HG03103 (cell line): ENCODE measurements around the gene CAMK1.

ENCODE experiments used
- ATAC-seq: cut with Tn5 transposase; IDR thresholded peaks from one replicate; pipeline ENCODE4 v1.9.1; 2021; ENCODE audit warnings: low read depth; ENCODE audit not compliant: unreplicated experiment

Gene CAMK1

DNA sequence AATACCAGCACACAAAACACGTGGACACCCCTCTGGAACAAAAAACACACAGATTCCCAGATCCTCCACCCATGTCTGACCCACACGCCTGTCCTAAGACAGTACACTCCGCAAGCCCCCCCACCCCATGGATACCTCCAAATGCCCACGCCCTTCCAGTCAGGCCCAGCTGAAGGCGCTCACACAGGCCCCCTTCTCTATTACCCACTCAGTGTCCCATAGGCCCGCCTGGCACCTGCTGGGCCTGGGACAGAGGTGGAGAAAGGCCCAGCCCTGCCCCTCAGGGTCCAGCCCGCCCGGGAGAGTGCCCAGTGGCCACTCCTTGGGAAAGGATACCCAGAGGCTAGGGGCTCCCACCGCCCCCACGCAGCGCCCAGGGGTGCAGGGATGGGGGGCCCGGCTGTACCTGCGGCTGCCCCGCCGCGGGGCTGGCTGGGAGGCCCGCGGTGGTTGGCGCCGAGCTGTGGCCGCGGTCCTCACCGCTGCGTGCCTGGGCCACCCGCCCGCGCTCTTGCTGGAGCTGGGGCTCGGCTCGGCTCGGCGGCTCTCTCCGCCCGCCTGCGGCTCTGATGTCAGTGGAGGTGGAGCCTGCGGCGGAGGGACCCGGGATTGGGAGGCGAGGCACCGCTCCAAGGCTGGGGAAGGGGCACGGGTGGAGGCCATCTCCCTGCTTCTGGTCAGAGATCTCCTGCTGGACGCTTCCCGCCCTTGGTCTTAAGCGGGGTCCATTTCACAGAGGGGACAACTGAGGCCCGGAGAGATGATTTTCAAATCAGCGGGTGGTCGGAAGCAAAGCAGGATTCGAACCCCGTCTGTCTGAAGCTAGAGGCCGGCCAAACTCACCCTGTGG is at the start of gene CAMK1:
CAMK1 (minus strand) TSS at position 522 of the 850 bp plus-strand sequence. CDS start 2,198 bp downstream, outside the sequence.
- peak; percentile 56 for ATAC-seq

GRCh38 chr3:9818666-9819335 is 49.1 kb upstream of the CAMK1 start:
- no peak for ATAC-seq

- no peak for ATAC-seq
Observed at GRCh38 chr3:9817436-9817835, 47.7 kb upstream of the CAMK1 start.

GRCh38 chr3:9815986-9816385 is 46.2 kb upstream of the CAMK1 start:
- ATAC-seq, result no peak

DNA sequence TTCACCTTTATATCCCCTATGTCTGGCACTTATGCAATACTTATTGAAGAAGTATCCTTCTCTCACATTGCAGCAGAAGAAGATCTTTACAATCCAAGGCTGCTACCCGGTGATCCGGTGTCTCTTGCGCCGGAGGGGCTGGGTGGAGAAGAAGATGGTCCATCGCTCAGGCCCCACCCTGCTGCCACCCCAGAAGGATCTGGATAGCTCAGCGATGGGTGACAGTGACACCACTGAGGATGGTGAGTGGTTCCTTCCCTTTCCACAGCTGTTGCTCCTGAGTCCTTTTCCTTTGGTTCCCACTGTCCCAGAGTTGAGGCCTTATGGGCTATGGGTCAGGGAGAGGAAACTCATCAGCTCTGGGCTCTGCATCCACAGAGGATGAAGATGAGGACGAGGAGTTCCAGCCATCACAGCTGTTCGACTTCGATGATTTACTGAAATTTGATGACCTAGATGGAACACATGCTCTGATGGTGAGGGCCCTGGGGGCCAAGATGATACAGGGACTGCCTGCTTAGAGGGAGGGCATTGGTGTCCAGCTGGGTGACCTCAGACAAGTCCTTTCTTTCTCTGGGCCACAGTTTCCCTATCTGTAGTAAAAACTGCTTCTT is 43.2 kb upstream of the CAMK1 start:
- ATAC-seq, result no peak

GRCh38 chr3:9810846-9811245 is 41.1 kb upstream of the CAMK1 start:
- ATAC-seq, result no peak

DNA sequence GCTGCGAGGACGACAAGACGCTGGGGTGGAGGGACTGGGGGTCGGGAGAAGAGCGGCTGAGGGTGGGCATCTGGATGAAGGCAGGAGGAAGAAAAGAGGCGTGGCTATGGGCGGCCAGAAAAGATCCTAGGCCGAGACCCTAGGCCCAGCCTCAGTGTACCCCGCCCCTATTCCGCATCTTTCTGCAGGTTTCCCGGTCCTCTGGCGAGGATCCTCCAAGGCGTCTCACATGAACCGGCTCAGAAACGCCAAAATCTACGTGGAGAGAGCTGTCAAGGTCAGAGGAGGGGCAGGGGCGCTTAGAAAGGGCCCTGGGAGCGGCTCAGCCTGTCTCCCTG is 40.7 kb upstream of the CAMK1 start:
- ATAC-seq, result no peak

DNA sequence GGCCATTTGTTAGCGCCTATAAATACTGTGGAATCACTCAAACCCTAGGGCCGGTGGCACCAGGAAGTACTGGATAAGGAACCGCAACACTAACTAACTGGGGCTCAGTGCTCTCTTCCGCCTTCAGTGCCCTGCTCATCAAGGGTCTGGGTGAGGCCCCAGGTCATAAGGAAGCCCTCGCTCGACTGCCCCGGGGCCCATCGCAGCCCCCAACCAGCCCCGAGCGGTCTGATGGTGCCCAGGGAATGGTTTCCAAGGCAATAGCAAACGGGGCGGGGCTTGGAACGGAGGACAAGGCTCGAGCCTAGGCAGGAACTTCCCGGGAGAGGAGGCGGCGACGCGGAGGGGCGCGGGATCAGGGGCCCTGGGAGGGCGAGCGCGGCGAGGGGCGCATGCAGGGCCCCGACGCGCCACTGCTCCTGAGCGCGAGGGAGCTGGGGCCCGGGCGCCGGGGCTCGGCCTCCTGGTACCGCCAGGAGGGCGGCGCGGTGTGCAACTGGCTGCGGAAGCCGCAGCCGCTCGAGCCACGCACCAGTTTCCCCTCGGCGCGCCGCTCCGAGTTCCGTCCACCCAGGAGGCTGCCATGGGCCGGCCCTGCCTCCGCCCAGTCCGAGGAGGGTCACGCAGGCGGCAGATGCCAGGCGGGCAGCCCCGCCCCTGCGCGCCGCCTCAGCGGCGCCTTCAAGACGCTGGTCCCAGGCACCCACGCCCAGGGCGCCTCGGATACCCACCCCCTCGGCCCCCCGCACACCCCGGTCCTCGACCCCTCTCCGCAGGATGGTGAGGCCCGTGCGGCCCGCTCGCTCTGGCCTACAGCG is 40.1 kb upstream of the CAMK1 start, which contains the start of gene TTLL3:
TTLL3 (plus strand) TSS at position 648 of the 818 bp plus-strand sequence. CDS start 400 bp downstream, outside the sequence.
- ATAC-seq, result no peak

DNA sequence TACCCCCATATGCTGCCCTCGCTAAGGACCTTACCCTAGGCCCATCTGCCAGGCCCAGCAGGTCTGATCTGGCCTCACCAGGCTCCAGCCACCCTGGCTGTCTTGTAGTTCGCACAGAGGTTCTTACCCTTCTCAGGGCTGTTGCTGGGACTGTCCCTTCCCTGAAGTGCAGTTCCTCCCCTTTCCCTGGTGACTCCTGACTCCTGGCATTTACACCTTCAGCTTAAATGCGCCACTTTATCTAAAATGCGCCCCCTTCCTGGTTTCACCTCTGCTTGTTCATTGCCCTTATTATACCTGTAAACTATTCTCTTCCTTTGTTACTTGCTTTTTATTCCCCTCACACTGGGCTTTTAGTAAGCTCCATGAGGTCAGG is 39.5 kb upstream of the CAMK1 start:
- no peak for ATAC-seq

GRCh38 chr3:9808345-9809037 is 38.7 kb upstream of the CAMK1 start:
- no peak for ATAC-seq

GRCh38 chr3:9807981-9808344 is 38.2 kb upstream of the CAMK1 start:
- no peak for ATAC-seq

GRCh38 chr3:9806688-9807589 is 37.2 kb upstream of the CAMK1 start:
- no peak for ATAC-seq

- ATAC-seq, result no peak
Observed at GRCh38 chr3:9806137-9806536, 36.4 kb upstream of the CAMK1 start.

DNA sequence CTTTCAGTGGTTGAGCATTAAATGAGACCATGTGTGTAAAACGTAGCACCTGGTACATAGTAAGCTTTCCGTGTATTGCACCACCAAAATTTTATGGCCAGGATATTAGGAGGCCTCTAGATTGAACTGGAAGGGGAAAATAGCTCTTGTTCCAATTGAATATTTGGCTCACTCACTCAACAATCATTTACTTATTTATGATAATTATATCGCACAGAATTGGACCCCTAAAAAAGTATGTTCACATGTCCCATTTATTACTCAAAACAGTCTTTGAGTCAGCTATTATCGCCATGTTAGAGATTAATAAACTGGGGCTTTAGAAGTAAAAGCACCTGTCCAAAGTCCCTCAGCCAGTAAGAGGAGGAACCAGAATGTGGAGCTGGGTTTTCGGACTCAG is 35.2 kb upstream of the CAMK1 start:
- no peak for ATAC-seq

DNA sequence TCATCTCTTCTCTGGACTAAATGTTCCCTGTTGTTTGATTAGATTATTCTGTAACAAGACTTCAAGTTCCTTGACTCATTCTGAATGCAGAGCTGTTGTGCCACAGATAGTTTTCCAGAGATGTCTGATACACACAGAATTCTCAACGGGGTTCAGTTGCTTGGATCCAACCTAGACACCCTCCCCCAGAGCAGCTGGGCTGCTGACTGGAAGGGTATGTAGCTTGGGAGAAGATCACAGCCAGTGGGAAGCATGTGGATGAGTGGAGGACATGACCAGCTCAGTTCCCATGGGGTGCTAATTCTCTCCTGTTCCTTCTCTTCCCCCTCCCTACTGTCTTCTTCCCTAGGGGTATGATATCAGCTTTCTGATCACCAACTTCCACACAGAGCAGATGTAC is 33.7 kb upstream of the CAMK1 start:
- ATAC-seq, result no peak

DNA sequence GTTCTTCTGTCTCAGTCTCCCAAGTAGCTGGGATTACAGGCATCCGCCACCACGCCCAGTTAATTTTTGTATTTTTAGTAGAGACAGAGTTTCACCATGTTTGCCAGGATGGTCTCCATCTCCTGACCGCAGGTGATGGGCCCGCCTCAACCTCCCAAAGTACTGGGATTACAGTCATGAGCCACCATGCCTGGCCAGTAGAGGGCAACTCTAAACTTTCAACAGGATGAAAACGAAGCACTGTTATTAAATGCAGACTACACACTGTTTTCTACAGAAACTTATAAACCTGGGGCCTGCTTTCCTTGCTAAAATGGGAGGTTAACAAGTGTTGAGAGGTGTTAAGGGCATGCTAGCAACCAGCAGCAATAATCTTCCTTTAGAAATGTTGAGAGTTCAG is 30.8 kb upstream of the CAMK1 start:
- ATAC-seq, result no peak

DNA sequence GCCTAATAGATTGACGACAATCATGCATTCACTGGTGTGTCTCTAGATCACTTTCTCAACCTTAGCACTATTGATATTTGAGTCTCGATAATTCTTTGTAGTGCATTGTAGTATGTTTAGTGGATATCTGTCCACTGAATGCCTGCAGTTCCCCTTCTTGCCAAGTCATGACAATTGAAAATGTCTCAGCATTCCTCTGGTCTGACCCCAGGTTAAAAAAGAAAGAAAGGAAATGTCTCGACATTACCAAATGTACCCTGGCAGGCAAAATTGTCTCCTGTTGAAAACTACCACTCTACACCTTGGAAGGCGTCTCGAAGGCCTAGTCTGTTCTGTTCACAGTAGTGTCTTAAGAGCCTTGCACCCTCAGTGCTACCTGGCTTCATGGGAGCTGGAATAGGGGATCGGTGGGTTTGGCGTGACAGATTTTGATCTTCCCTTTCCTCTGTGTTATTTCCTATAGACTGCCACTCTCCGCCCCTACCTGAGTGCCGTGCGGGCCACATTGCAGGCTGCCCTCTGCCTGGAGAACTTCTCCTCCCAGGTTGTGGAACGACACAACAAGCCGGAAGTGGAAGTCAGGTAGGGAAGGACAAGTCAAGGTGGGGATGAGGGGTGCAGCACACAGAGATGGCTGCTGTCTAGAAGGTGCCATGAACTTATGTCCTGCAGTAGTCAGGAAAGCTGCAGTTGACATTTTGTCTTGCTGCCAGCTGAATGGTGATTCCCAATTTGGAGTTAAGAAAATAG is 27.6 kb upstream of the CAMK1 start:
- ATAC-seq, result no peak

DNA sequence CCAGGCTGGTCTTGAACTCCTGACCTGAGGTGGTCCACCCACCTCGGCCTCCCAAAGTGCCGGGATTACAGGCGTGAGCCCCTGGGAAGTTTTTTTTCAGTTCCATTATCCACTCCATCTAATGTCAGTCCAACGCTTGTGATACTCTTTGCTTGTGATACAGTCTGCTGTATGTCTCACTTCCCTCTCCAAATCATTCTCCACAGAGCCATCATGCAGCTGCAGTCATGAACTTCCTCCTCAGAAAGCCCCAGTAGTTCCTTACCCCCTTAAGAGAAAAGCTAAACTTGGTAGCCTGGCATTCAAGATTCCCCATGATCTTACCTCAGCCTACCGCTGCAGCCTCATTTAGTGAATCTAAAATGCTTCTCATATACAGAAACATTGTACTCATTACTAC is 25.5 kb upstream of the CAMK1 start:
- no peak for ATAC-seq

DNA sequence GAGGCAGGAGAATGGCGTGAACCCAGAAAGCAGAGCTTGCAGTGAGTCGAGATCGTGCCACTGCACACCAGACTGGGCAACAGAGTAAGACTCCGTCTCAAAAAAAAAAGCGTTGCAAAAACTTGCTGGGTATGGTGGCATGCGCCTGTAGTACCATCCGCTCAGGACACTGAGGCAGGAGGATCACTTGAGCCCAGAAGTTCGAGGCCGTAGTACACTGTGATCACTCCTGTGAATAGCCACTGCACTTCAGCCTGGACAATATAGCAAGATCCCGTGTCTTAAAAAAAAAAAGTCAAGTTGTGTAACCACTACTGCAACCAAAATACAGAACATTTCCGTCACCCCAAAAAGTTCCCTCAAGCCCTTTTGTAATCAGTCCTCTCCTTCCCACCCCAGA is 24.7 kb upstream of the CAMK1 start:
- ATAC-seq, result no peak
